GM18870 (cell line): ENCODE data around the gene PCLO.

Experiments
- ATAC-seq: cut with Tn5 transposase; IDR thresholded peaks from one replicate; pipeline ENCODE4 v1.9.1; 2021; ENCODE audit warnings: moderate library complexity; ENCODE audit not compliant: unreplicated experiment

The PCLO gene

DNA sequence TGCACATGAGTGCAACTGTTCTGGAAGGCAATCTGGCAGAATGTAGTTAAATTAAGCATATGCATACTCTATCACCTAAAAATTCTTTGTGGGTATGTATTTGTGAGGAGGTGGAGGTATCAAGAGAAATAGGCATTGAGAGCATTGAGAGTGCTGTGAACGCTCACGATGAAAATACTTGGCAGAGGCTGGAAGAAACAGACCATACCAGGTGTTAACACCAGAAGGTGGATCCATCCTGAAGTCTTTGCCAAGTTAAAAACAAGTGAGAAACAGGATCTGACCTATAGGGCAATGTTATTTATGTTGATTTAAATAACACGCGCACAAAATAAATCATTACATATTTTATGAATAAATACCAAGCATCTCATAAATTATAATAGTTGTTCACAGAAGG lies 311.6 kb downstream of the PCLO start:
- ATAC-seq: no peak

DNA sequence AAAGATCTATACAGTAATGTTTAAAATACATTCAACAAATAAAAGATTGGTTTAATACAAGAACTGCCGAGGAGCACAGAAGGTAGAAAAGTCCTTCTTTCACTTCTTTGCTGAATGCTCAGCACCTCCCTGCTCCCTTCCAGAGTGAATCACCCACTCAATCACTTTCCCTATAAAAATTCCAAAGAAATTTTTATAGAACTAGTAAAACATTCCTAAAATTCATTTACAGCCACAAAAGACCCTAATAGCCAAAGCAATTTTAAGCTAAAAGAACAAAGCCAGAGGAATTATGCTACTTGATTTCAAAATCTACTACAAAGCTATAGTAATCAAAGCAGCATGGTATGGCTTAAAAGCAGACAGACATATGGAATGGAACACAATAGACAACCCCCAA lies 320.9 kb downstream of the PCLO start:
- no peak for ATAC-seq

GRCh38 chr7:82840061-82840460 lies 322.6 kb downstream of the PCLO start:
- no peak for ATAC-seq

- no peak for ATAC-seq
Observed at GRCh38 chr7:82839555-82839954, 323.1 kb downstream of the PCLO start.

GRCh38 chr7:82839063-82839462 lies 323.6 kb downstream of the PCLO start:
- ATAC-seq: no peak

GRCh38 chr7:82838314-82838713 lies 324.4 kb downstream of the PCLO start:
- ATAC-seq: no peak

GRCh38 chr7:82823073-82823472 lies 339.6 kb downstream of the PCLO start:
- no peak for ATAC-seq

- ATAC-seq: no peak
Observed at GRCh38 chr7:82821037-82821436, 341.6 kb downstream of the PCLO start.

- no peak for ATAC-seq
Observed at GRCh38 chr7:82818171-82818570, 344.5 kb downstream of the PCLO start.

GRCh38 chr7:82816272-82816671 lies 346.4 kb downstream of the PCLO start:
- ATAC-seq: no peak

- ATAC-seq: peak; percentile 76
Observed at GRCh38 chr7:82810558-82811259, 352.0 kb downstream of the PCLO start.

GRCh38 chr7:82808633-82809032 lies 354.1 kb downstream of the PCLO start:
- no peak for ATAC-seq

DNA sequence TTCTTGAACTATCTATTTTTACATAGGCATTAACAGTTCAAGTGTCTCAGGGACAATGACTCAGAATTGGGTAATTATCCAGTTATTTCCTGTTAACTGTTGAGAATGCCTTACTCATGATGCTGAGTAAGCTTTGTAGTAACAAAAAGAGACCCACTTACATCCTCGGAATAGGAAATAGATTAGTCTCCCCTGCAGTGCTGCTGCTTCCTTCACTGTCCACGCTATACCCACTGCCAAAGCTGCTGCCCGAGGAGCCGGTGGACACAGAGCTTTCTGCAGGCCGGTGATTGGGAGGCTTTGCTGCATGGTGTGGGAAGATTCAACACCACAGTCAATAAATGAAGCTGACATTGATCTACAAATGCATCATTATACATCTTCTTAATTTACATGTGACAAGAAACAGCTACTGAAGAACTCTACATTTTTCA lies 357.1 kb downstream of the PCLO start:
- no peak for ATAC-seq

DNA sequence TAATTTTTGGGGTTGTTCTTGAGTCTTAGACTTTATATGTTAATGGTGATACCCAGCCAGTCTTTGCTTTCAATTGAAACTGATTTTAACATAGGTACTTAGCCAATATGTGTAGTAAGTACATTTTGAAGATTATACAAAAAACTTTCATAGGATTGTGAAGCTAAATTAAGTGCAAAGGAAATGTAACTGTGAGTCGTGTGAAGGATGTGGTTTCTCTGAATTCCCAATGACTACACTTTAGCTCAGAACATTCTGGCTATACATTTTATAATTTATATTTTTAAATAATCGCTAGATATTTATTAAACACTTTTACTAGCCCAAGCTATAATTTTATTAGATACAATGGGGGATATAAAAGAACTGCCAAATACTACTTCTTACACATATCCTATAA lies 359.3 kb downstream of the PCLO start:
- no peak for ATAC-seq

DNA sequence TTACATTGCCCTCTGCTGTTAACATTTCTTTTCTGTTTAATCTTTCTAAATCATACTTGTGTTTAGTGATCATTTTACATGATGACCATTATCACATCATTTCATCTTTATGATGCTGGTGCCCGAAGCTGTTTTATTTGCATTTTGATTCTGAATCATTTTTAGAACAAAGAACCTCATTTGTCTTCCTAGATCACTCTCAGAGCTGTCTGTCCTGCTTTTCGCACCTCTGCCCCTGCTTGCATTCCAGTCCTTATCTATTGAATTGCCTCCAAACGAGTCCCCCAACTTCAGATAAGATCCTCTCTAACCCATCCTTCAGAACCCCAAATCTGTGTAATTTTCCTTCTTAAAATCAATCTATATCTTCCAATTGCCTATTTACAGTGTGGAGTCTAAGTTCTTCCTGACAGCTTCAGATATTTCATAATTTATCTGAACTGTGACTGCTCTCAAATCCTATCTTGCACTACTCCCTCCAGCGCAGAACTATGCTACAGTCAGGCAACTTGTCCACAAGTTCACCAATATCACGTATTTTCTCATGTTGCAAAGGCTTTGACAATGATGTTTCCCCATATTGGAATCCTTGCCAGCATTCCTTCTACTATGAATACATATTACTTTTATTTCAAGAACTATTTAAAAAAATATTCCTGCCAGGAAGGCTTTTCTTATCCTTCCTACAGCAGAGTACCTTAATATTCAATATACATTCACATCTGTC lies 372.6 kb downstream of the PCLO start:
- no peak for ATAC-seq

DNA sequence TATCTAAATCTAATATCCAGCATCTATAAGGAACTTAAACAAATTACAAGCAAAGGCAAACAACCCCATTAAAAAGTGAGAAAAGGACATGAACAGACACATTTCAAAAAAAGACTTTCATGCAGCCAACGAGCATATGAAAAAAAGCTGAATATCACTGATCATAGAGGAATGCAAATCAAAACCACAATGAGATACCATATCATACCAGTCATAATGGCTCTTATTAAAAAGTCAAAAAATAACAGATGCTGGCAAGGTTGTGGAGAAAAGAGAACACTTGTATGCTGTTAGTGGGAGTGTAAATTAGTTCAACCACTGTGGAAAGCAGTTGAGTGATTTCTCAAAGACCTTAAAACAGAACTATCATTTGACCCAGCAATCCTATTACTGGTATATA lies 384.7 kb downstream of the PCLO start:
- ATAC-seq: no peak

DNA sequence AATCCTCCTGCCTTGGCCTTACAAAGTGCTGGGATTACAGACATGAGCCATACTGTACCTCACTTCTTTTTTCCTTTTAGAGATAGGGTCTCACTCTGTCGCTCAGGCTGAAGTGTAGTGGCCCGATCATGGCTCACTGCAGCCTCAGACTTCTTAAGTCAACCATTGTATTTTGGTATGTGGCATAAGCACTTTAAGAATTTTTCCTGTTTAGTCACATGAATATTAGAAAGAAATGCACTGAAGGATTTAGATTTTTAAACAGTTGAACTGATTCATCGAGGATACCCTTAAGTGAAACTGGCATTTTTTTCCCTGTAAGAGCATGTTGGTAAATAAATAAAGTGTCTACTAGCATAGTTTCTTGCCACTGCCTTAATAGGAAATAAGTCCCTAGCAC lies 399.8 kb downstream of the PCLO start:
- ATAC-seq: no peak

DNA sequence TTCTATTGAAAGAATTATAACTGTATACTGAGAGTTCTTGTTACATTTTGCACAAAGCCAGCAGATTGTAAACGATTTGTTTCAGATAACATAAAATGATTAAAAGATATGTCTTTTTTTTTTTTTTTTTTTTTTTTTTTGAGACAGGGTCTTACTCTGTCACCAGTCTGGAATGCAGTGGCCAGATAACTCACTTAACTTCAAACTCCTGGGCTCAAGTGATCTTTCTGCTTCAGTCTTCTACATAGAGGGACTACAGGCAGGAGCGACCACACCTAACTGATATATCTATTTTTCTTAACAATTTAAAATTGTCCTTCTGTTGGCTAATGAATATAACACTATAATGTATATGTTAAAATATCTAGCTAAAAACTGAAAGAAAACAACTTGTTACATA lies 401.9 kb downstream of the PCLO start:
- ATAC-seq: no peak

DNA sequence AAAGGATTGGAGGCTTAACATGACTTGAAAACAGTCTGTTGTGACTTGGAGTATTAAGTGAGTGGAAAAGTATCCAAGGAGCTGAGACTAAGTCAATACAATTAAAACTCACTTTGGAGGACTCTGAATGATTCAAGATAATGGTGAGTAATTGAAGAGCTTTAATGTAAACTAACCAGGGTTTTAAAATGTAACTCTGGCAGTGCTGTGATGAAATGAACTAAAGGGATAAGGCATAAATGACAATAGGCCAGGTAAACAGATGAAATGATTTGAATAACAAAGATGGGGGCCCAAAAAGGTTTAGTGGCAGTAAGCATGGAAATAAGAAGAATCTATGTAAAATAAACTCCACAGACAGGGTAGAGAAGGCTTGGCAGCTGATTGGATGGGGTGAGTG lies 402.6 kb downstream of the PCLO start:
- ATAC-seq: no peak

DNA sequence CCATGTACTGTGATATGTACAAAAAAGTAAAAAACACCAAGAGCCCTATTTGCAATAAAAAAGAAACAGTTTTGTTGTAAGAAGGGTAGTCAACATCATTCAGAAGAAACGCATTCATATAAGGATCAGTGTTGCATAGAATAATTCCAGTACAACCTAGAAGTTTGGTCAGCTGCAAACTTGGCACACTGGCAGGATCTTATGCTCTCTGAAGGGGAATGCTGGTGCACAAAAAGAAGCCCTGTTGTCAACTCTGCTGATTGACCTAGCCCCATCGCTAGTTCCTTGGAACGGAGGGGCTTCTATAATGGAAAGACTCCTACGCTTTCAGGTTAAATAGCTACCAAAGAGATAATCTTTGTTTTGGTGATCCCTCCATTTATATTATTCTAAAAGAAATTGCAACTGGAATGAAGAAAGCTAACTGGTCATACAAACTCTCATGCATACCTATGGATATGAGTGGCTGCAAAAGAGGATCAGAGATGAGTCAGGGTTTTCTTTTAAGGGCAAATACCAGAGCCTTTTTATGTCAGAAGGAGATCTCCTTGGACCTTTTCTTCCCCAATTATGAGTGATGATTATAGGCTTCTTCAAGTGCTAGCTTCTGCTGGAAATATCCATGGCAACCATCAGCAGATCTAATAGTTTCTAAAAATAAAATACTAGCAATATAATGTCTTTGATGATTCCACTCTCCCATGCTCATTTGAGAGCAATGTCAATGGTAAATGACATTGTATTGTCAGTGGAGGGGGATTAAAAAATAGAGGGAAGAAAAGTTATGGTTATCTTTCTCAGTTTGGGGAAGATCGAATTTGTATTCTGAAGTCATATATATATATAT lies 406.8 kb downstream of the PCLO start:
- ATAC-seq: no peak

DNA sequence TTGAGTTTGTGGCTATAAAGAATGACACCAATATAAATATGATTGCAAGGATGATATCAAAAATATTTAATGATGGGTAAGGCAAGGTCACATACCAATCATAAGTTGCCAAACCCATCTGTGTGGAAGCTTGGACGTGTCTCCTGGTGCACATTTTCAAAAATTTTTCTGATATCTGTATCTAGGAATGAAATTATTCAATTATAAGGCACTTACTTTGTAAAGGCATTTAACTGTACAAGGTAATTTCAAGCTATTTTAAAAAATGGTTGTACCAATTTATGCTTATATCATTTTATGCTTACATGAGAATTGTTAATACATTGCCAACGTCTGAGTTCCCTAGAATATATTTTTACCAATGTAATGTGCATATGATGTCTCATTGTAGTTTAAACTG lies 412.7 kb downstream of the PCLO start:
- no peak for ATAC-seq

DNA sequence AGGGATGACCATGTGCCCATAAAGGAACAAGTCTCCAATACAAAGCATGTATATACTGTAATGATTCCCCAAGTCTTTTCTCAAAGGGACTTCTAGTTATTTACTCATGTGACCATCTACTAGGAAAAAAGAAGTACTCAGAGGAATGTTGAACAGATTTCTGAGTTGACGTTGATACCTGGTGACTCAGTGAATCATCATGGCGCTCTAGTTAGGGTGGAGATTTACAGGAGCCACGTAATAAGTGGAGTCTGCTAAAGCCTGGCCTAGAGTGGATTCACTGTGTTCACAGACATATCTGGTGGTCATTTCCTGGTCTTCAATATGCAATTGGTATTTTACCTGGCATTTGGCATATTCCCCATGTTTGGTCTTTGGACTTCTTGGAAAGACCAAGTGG lies 416.9 kb downstream of the PCLO start:
- no peak for ATAC-seq
